ENCODE data around the gene CHCT1. TPM values are rescaled to one million over a fixed set of nuclear protein-coding genes. Genes with fewer than 3 reads are reported as not detected.

The CHCT1 gene
- total and polyA plus RNA-seq, 2 of the 8 experiments (the other 6 are each of a cell fraction or from before 2014, with no cell fraction given), result 0.06 TPM; not detected in 1

- Histone ChIP-seq H4K91ac (replicated peaks; ENCODE audit: insufficient read length, low read length) (peak overlapping the region; percentile 94), H3K79me2 (ENCODE audit: control insufficient read depth in 1 of 2, insufficient read depth in 2 of 2, low read length in 2 of 2) (peaks cover 19 to 86% of the 10 kb centered on the region in 2 experiments), H3K9ac (replicated peaks in 1 of 4; ENCODE audit: extremely low read depth in 1 of 4, low read depth in 3 of 4, low read length in 3 of 4) (no peak overlapping the region; a peak in 1 of 7 replicates), H3K27ac (ENCODE audit: low read depth, low read length) (0 out of 2 replicates have a peak overlapping the region, but pooled peaks have one; percentile 22), H3K56ac (replicated peaks; ENCODE audit: insufficient read length, low read depth, low read length) (peak overlapping the region; percentile 44), H3K4me1 (replicated peaks in 1 of 4; ENCODE audit: control insufficient read depth in 3 of 4, insufficient read depth in 4 of 4, low read length in 3 of 4) (peaks cover 9 to 30% (median 20%) of the 10 kb centered on the region in 4 experiments), H2BK12ac (ENCODE audit: low read depth, low read length) (peak overlapping the region; percentile 88), H3K4me3 (ENCODE audit: extremely low read depth in 1 of 4, insufficient read depth in 2 of 4, low read depth in 3 of 4, low read length in 4 of 4) (peak overlapping the region in 1 of 4 experiments; percentile 48; a peak in 2 of 8 replicates), H2BK20ac (ENCODE audit: low read length) (0 out of 2 replicates have a peak overlapping the region, but pooled peaks have one; percentile 23), H2BK120ac (replicated peaks; ENCODE audit: low read depth, low read length) (peak overlapping the region; percentile 97), H3K14ac (ENCODE audit: insufficient read length) (no peak overlapping the region), H4K20me1 (replicated peaks in 1 of 2; ENCODE audit: control insufficient read depth in 1 of 2, insufficient read depth in 2 of 2, low read length in 2 of 2) (peaks cover 0 to 3% of the 10 kb centered on the region in 2 experiments), H3K23me2 (ENCODE audit: low read depth, low read length) (peaks cover 11% of the 10 kb centered on the region), H3K9me3 (ENCODE audit: insufficient read depth in 2 of 2, low read depth in 1 of 2, low read length in 1 of 2) (no peaks in the 10 kb centered on the region), H3K4me2 (ENCODE audit: insufficient read depth in 1 of 2, low read depth in 2 of 2, low read length in 2 of 2) (peak overlapping the region; percentile 48 to 64), H2AFZ (ENCODE audit: low read length) (no peak overlapping the region), H3K4ac (replicated peaks; ENCODE audit: insufficient read length, low read depth, low read length) (peak overlapping the region; percentile 44), H4K5ac (ENCODE audit: insufficient read length, low read depth, low read length) (peak overlapping the region; percentile 78), H4K8ac (ENCODE audit: extremely low read depth, insufficient read depth, low read length) (no peak overlapping the region), H2AK5ac (ENCODE audit: low read depth, low read length) (no peak overlapping the region; the same call in 1 of the 2 replicates), H3K23ac (ENCODE audit: insufficient read length) (no peak overlapping the region), H3K18ac (ENCODE audit: extremely low read depth, low read length) (no peak overlapping the region), H2BK15ac (ENCODE audit: low read length) (no peak overlapping the region), H3K27me3 (replicated peaks in 1 of 4; ENCODE audit: control insufficient read depth in 3 of 4, extremely low read depth in 1 of 4, insufficient read depth in 3 of 4, low read length in 3 of 4) (no peaks in the 10 kb centered on the region), H3K36me3 (ENCODE audit: control insufficient read depth in 2 of 4, insufficient read depth in 4 of 4, low read length in 3 of 4) (no peaks in the 10 kb centered on the region; a peak in 1 of 8 replicates), H2BK5ac (ENCODE audit: low read depth, low read length) (peak overlapping the region; percentile 57; the same call in 1 of the 2 replicates), H3K79me1 (ENCODE audit: low read depth, low read length) (peaks cover 2% of the 10 kb centered on the region; the same call in 1 of the 2 replicates)
- POLR2A ChIA-PET (ENCODE audit: partially characterized antibody), result interaction anchor here (0.6 to 2.3 kb wide), 4 partner anchors 12 to 213 kb away, joined by 4 to 8 read pairs (median 6); partner anchors contain the start of gene PPM1D
- FAIRE-seq (no peak), DNase-seq (ENCODE audit: low read depth in 1 of 2, low spot score in 2 of 2) (no peak)
- CTCF ChIA-PET (ENCODE audit: partially characterized antibody), result interaction anchor here (1.9 kb wide), 1 partner anchor 19 kb away, joined by 6 read pairs; no protein-coding TSS in a partner anchor
- 51% methylated on average over 4 of the region's 4 CpGs; no CpG with 5 or more reads in 1 of the 2 experiments for WGBS, 2 experiments (ENCODE audit: extremely low coverage in 1 of 2, insufficient coverage in 1 of 2, insufficient read length in 1 of 2, insufficient replicate concordance in 2 of 2, low coverage in 1 of 2, low lambda C conversion rate in 2 of 2, missing lambda C conversion rate in 1 of 2)
- TF ChIP-seq RFX5 (IDR thresholded peaks at IDR 0.05; ENCODE audit: borderline replicate concordance, low read depth, low read length) (no peak), POU5F1 (IDR thresholded peaks at IDR 0.05; ENCODE audit: low read depth, low read length) (no peak), NANOG (IDR thresholded peaks at IDR 0.05; ENCODE audit: insufficient read depth, low read depth, low read length, poor library complexity, severe bottlenecking) (no peak), E2F6 (IDR thresholded peaks at IDR 0.05) (no peak), SP2 (IDR thresholded peaks at IDR 0.05; ENCODE audit: low read length) (no peak), HDAC2 (IDR thresholded peaks at IDR 0.05; ENCODE audit: borderline replicate concordance in 1 of 2, low read depth in 2 of 2, low read length in 2 of 2) (no peak), BACH1 (IDR thresholded peaks at IDR 0.05; ENCODE audit: low read length) (no peak), CBX5 (IDR thresholded peaks at IDR 0.05; ENCODE audit: low read depth, low read length) (no peak), KDM5A (IDR thresholded peaks at IDR 0.05; ENCODE audit: low read length) (no peak), FOSL1 (IDR thresholded peaks at IDR 0.05; ENCODE audit: insufficient read depth, low read depth, low read length) (no peak)
Measured at GRCh38 chr17:60386147-60387058, 35.9 kb upstream of the CHCT1 start.

Measured in H1 (cell line).